Chondrocyte (in vitro differentiated cells): ENCODE measurements around the gene CRHR1. TPM values are rescaled to one million over a fixed set of nuclear protein-coding genes. Genes with fewer than 3 reads are reported as not detected.

Source experiments
- DNase-seq: peaks from one replicate; pipeline ENCODE4 v3.0.0; 2021; ENCODE audit warnings: mixed read lengths, low spot score
- H3K27ac Mint-ChIP-seq: one replicate; pipeline ENCODE4 v1.8.0; 2021; ENCODE audit warnings: mild to moderate bottlenecking, moderate library complexity, mixed read lengths; ENCODE audit not compliant: unreplicated experiment
- H3K27me3 Mint-ChIP-seq: 2 replicates; pipeline ENCODE4 v1.8.0; 2021; ENCODE audit warnings: low read depth, mixed read lengths
- H3K36me3 Mint-ChIP-seq: 2 replicates; pipeline ENCODE4 v1.8.0; 2021; ENCODE audit warnings: low read depth, mixed read lengths
- H3K4me1 Mint-ChIP-seq: 2 replicates; pipeline ENCODE4 v1.8.0; 2021; ENCODE audit warnings: low read depth, mild to moderate bottlenecking, mixed read lengths
- H3K4me3 Mint-ChIP-seq: one replicate; pipeline ENCODE4 v1.8.0; 2021; ENCODE audit warnings: mild to moderate bottlenecking, moderate library complexity, mixed read lengths; ENCODE audit not compliant: unreplicated experiment
- H3K9me3 Mint-ChIP-seq: 2 replicates; pipeline ENCODE4 v1.8.0; 2021; ENCODE audit warnings: low read depth, mixed read lengths
- CTCF ChIP-seq: fragments of 200-600 bp; sonication (generic); IDR thresholded peaks from 2 replicates; pipeline ENCODE4 v1.5.0; 2021; ENCODE audit warnings: antibody characterized with exemption, mild to moderate bottlenecking, moderate library complexity
- total RNA-seq: library from RNA; stranded (reverse); gene quantifications from 3 replicates; pipeline ENCODE4 v1.2.1, GENCODE V29; 2021

The CRHR1 gene
- total RNA-seq, 1 donor from 2014 or later: not detected

- TF ChIP-seq CTCF: no peak
- no peak for DNase-seq
- Mint-ChIP-seq H3K4me1 (no peaks in the 10 kb centered on the region), H3K27me3 (peaks cover 19% of the 10 kb centered on the region), H3K27ac (no peak overlapping the region), H3K4me3 (no peak overlapping the region), H3K36me3 (no peaks in the 10 kb centered on the region), H3K9me3 (no peaks in the 10 kb centered on the region)
Observed at GRCh38 chr17:45848405-45848804, 64.3 kb downstream of the CRHR1 start.

- Mint-ChIP-seq H3K27me3 (peaks cover 16% of the 10 kb centered on the region), H3K4me3 (no peak overlapping the region), H3K4me1 (no peaks in the 10 kb centered on the region), H3K36me3 (no peaks in the 10 kb centered on the region), H3K27ac (no peak overlapping the region), H3K9me3 (no peaks in the 10 kb centered on the region)
- no peak for DNase-seq
- TF ChIP-seq CTCF: no peak
Observed at GRCh38 chr17:45848868-45849535, 64.9 kb downstream of the CRHR1 start.

- no peaks in the 10 kb centered on the region for H3K4me1 Mint-ChIP-seq
- no peaks in the 10 kb centered on the region for H3K9me3 Mint-ChIP-seq
- TF ChIP-seq CTCF: no peak
- peaks cover 19% of the 10 kb centered on the region for H3K27me3 Mint-ChIP-seq
- H3K27ac Mint-ChIP-seq: no peak overlapping the region
- no peak overlapping the region for H3K4me3 Mint-ChIP-seq
- DNase-seq: no peak
- H3K36me3 Mint-ChIP-seq: no peaks in the 10 kb centered on the region
Observed at GRCh38 chr17:45849536-45849990, 65.4 kb downstream of the CRHR1 start.

GRCh38 chr17:45850011-45850410, 65.9 kb downstream of the CRHR1 start:
- Mint-ChIP-seq H3K9me3 (no peaks in the 10 kb centered on the region), H3K36me3 (no peaks in the 10 kb centered on the region), H3K4me3 (no peak overlapping the region), H3K4me1 (no peaks in the 10 kb centered on the region), H3K27me3 (peaks cover 19% of the 10 kb centered on the region), H3K27ac (no peak overlapping the region)
- DNase-seq: no peak
- TF ChIP-seq CTCF: no peak

GRCh38 chr17:45850468-45850867, 66.3 kb downstream of the CRHR1 start:
- Mint-ChIP-seq H3K27me3 (peaks cover 19% of the 10 kb centered on the region), H3K4me1 (no peaks in the 10 kb centered on the region), H3K27ac (no peak overlapping the region), H3K9me3 (no peaks in the 10 kb centered on the region), H3K4me3 (no peak overlapping the region), H3K36me3 (no peaks in the 10 kb centered on the region)
- DNase-seq: no peak
- no peak for TF ChIP-seq CTCF
